OCI-LY7 (cell line): ENCODE data around the gene PSMD3. TPM values are rescaled to one million over a fixed set of nuclear protein-coding genes. Genes with fewer than 3 reads are reported as not detected.

Experiments used
- BruUV-seq: library from RNA; stranded (reverse); fragments of 400-500 nt; replicated peaks from 2 replicates; lab custom pipeline; 2021; lab: Mats Ljungman, UMichigan
- CTCF ChIA-PET: fragments of 300-600 bp; sonication (Branson Sonifier 250); formaldehyde crosslinking; loops from one replicate; lab custom pipeline; 2022; ENCODE audit warnings: antibody characterized with exemption; ENCODE audit not compliant: unreplicated experiment; lab: Charles Lee
- POLR2A ChIA-PET: fragments of 300-600 bp; sonication (Branson Sonifier 250); formaldehyde crosslinking; loops from one replicate; lab custom pipeline; 2022; ENCODE audit warnings: antibody characterized with exemption; lab: Charles Lee
- DNase-seq: peaks from one replicate; pipeline ENCODE4 v3.0.0-alpha.2; 2015; ENCODE audit warnings: low spot score
- H2AFZ ChIP-seq: fragments of 200-600 bp; sonication (generic), shearing (Covaris generic); 2 replicates; pipeline ENCODE4 v1.6.1; 2014; ENCODE audit warnings: mild to moderate bottlenecking, antibody characterized with exemption, low read length, moderate library complexity
- H3K27ac ChIP-seq: fragments of 200-600 bp; sonication (generic); 2 replicates; pipeline ENCODE4 v1.5.1; 2014; ENCODE audit warnings: mixed run types, low read depth, mild to moderate bottlenecking, moderate library complexity, low read length, inconsistent platforms; ENCODE audit not compliant: poor library complexity, severe bottlenecking
- H3K36me3 ChIP-seq: fragments of 200-600 bp; sonication (generic); 2 replicates; pipeline ENCODE4 v1.6.1; 2014; ENCODE audit warnings: mild to moderate bottlenecking, antibody characterized with exemption, low read length, moderate library complexity, mixed read lengths; ENCODE audit not compliant: insufficient read depth
- H3K4me1 ChIP-seq: fragments of 200-600 bp; sonication (generic); 2 replicates; pipeline ENCODE4 v1.5.1; 2014; ENCODE audit warnings: mild to moderate bottlenecking, low read length; ENCODE audit not compliant: insufficient read depth, poor library complexity, severe bottlenecking
- H3K4me2 ChIP-seq: fragments of 200-600 bp; sonication (generic); 2 replicates; pipeline ENCODE4 v1.6.1; 2014; ENCODE audit warnings: mild to moderate bottlenecking, low read length
- H3K4me3 ChIP-seq: fragments of 200-600 bp; sonication (generic); 2 replicates; pipeline ENCODE4 v1.5.1; 2014; ENCODE audit warnings: mild to moderate bottlenecking, low read depth, low read length; ENCODE audit not compliant: poor library complexity, severe bottlenecking
- H3K79me2 ChIP-seq: fragments of 200-600 bp; sonication (generic); 2 replicates; pipeline ENCODE4 v1.6.1; 2016; ENCODE audit warnings: low read depth, mild to moderate bottlenecking, low read length, moderate library complexity, mixed read lengths; ENCODE audit not compliant: insufficient read depth
- H3K9me2 ChIP-seq: fragments of 200-600 bp; sonication (generic); 2 replicates; pipeline ENCODE4 v1.6.1; 2016; ENCODE audit warnings: mild to moderate bottlenecking, low read length, mixed read lengths; ENCODE audit not compliant: insufficient read depth
- H3K9me3 ChIP-seq: fragments of 200-600 bp; sonication (generic); 2 replicates; pipeline ENCODE4 v1.6.1; 2014; ENCODE audit warnings: mild to moderate bottlenecking, mixed run types, low read length, mixed read lengths
- H4K20me1 ChIP-seq: fragments of 200-600 bp; sonication (generic); 2 replicates; pipeline ENCODE4 v1.6.1; 2014; ENCODE audit warnings: mild to moderate bottlenecking, antibody characterized with exemption, low read length, moderate library complexity, mixed read lengths; ENCODE audit not compliant: insufficient read depth
- EZH2phosphoT487 ChIP-seq: fragments of 200-600 bp; sonication (generic); IDR thresholded peaks from 2 replicates; pipeline ENCODE4 v1.6.1; 2018; ENCODE audit warnings: low read depth, borderline replicate concordance, mild to moderate bottlenecking, mixed run types, antibody characterized with exemption, low read length, moderate library complexity, mixed read lengths
- intact Hi-C: fragments of 100-400 bp; cut with micrococcal nuclease; formaldehyde crosslinking; loops from one replicate; pipeline ENCODE4 v1.10.0; 2022; ENCODE audit not compliant: unreplicated experiment
- total RNA-seq, 2 experiments: library from RNA; depleted of rRNA in 1 of 2; stranded (reverse); fragments of >200 nt in 1 of 2; shearing (Covaris generic) in 1 of 2; gene quantifications; 2 replicates each; pipeline ENCODE4 v1.2.3, GENCODE V29; 2014 to 2022
- TF ChIP-seq, protein P1 (sequence below): fragments of 200-600 bp; sonication (generic); conservative IDR thresholded peaks from 2 replicates; pipeline ENCODE4 v1.5.1; 2014; ENCODE audit warnings: mild to moderate bottlenecking, antibody characterized with exemption, low read length, moderate library complexity, mixed read lengths

PSMD3 gene
- total RNA-seq, 2 experiments from 2014 or later, result 149 to 150 TPM

DNA sequence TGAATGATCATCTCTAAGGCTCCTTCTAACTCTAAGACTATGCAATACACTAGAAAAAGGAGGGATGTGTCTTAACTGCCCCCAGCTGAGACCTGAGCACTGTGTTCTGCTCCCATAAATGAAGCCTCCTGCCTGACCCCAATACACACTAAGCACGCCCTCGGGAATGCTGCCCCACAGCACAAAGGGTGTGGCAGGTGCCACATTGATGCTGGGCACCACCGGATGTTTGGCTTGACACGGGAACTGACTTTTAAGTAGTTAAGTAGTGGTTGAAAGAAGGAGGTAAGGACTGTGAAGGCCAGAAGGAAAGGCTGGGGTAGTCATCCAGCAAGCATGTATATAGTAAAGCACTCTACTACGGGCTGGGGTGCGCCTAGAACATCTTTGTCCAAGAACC is 13.8 kb upstream of the PSMD3 start:
- H3K4me3 ChIP-seq, result no peak overlapping the region
- H3K79me2 ChIP-seq, result no peaks in the 10 kb centered on the region
- H3K9me3 ChIP-seq, result no peaks in the 10 kb centered on the region
- no peaks in the 10 kb centered on the region for H3K9me2 ChIP-seq
- POLR2A ChIA-PET, result interaction anchor here (1.0 kb wide), 1 partner anchor 12 kb away, joined by 4 read pairs; no protein-coding TSS in a partner anchor
- BruUV-seq, result no TSS peak
- DNase-seq, result no peak
- no peak overlapping the region for H2AFZ ChIP-seq
- intact Hi-C loops, result no loop called here
- no peak overlapping the region for H3K27ac ChIP-seq
- no peaks in the 10 kb centered on the region for H4K20me1 ChIP-seq
- no peak for TF ChIP-seq EZH2phosphoT487
- TF ChIP-seq, protein P1, sequence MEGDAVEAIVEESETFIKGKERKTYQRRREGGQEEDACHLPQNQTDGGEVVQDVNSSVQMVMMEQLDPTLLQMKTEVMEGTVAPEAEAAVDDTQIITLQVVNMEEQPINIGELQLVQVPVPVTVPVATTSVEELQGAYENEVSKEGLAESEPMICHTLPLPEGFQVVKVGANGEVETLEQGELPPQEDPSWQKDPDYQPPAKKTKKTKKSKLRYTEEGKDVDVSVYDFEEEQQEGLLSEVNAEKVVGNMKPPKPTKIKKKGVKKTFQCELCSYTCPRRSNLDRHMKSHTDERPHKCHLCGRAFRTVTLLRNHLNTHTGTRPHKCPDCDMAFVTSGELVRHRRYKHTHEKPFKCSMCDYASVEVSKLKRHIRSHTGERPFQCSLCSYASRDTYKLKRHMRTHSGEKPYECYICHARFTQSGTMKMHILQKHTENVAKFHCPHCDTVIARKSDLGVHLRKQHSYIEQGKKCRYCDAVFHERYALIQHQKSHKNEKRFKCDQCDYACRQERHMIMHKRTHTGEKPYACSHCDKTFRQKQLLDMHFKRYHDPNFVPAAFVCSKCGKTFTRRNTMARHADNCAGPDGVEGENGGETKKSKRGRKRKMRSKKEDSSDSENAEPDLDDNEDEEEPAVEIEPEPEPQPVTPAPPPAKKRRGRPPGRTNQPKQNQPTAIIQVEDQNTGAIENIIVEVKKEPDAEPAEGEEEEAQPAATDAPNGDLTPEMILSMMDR, result no peak
- no peaks in the 10 kb centered on the region for H3K36me3 ChIP-seq
- H3K4me2 ChIP-seq, result no peak overlapping the region
- H3K4me1 ChIP-seq, result peaks cover 18% of the 10 kb centered on the region
- CTCF ChIA-PET, result no interaction called here

DNA sequence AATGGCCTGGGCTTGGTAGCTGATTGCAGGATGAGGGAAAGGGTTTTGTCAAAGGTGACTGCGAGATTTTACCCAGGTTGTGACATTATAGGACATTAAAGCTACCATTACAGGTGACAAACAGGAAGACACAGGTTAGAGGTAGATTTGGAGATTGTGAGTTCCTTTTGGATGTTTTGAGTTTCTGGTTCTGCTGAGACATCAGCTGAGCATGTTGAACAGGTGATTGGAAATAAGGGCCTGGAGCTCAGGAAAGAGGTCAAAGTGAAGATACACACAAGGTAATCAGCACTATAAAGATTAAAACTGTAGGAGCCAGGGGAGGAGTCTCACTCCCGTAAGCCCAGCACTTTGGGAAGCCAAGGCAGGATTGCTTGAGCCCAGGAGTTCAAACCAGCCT is 11.8 kb upstream of the PSMD3 start:
- H3K27ac ChIP-seq, result no peak overlapping the region
- no peak overlapping the region for H2AFZ ChIP-seq
- H3K4me2 ChIP-seq, result no peak overlapping the region
- no peaks in the 10 kb centered on the region for H3K36me3 ChIP-seq
- peaks cover 7% of the 10 kb centered on the region for H3K4me1 ChIP-seq
- BruUV-seq, result no TSS peak
- TF ChIP-seq, protein P1, result no peak
- intact Hi-C loops, result no loop called here
- ChIA-PET POLR2A (interaction anchor here (0.5 to 1.9 kb wide), 2 partner anchors 9 to 11 kb away, joined by 6 read pairs; partner anchors contain the start of gene PSMD3), CTCF (no interaction called here)
- H3K9me3 ChIP-seq, result no peaks in the 10 kb centered on the region
- H4K20me1 ChIP-seq, result no peaks in the 10 kb centered on the region
- no peaks in the 10 kb centered on the region for H3K9me2 ChIP-seq
- no peak overlapping the region for H3K4me3 ChIP-seq
- no peaks in the 10 kb centered on the region for H3K79me2 ChIP-seq
- no peak for DNase-seq

DNA sequence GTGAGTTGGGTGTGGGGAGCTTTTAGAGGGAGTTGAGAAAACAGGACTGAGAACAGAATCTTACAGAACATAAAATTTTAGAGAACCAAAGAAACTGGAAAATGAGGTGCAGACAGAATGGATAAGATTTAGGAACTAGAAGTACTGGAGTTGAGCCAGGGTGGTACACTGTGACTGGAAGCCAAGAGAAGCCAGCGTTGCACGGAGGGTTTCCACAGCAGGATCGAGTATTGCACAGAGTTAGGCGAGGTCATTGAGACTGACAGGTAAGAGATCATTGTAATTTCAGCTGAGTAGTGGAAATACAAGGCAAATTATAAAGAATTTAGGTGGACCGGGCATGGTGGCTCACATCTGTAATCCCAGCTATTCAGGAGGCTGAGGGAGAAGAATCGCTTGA is 11.2 kb upstream of the PSMD3 start:
- no peaks in the 10 kb centered on the region for H4K20me1 ChIP-seq
- TF ChIP-seq, protein P1, result no peak
- TF ChIP-seq EZH2phosphoT487, result no peak
- H3K79me2 ChIP-seq, result no peaks in the 10 kb centered on the region
- H3K9me2 ChIP-seq, result no peaks in the 10 kb centered on the region
- H3K4me3 ChIP-seq, result no peak overlapping the region
- intact Hi-C loops, result no loop called here
- ChIA-PET CTCF (no interaction called here), POLR2A (interaction anchor here (1.9 kb wide), 1 partner anchor 10 kb away, joined by 6 read pairs; the partner anchor contains the start of gene PSMD3)
- no peaks in the 10 kb centered on the region for H3K9me3 ChIP-seq
- H2AFZ ChIP-seq, result no peak overlapping the region
- no peaks in the 10 kb centered on the region for H3K36me3 ChIP-seq
- H3K4me1 ChIP-seq, result peaks cover 7% of the 10 kb centered on the region
- H3K27ac ChIP-seq, result no peak overlapping the region
- no peak for DNase-seq
- BruUV-seq, result no TSS peak
- no peak overlapping the region for H3K4me2 ChIP-seq
